Nephron progenitor cell (in vitro differentiated cells): ENCODE results near the gene BBS10.

Experiments
- DNase-seq: peaks from one replicate; pipeline ENCODE4 v3.0.0; 2021
- H3K27ac Mint-ChIP-seq: 2 replicates; pipeline ENCODE4 v1.8.0; 2021; ENCODE audit warnings: mild to moderate bottlenecking, moderate library complexity, mixed read lengths
- H3K27me3 Mint-ChIP-seq: 2 replicates; pipeline ENCODE4 v1.8.0; 2021; ENCODE audit warnings: mild to moderate bottlenecking, low read depth, mixed read lengths; ENCODE audit not compliant: poor library complexity
- H3K36me3 Mint-ChIP-seq: 2 replicates; pipeline ENCODE4 v1.8.0; 2021; ENCODE audit warnings: low read depth, mixed read lengths
- H3K4me1 Mint-ChIP-seq: 2 replicates; pipeline ENCODE4 v1.8.0; 2021; ENCODE audit warnings: mixed read lengths
- H3K4me3 Mint-ChIP-seq: 2 replicates; pipeline ENCODE4 v1.8.0; 2021; ENCODE audit warnings: mild to moderate bottlenecking, moderate library complexity, mixed read lengths
- H3K9me3 Mint-ChIP-seq: 2 replicates; pipeline ENCODE4 v1.8.0; 2021; ENCODE audit warnings: mild to moderate bottlenecking, moderate library complexity, mixed read lengths
- CTCF ChIP-seq: fragments of 200-600 bp; sonication (generic); IDR thresholded peaks from 2 replicates; pipeline ENCODE4 v1.5.0; 2021; ENCODE audit warnings: antibody characterized with exemption

The BBS10 gene

GRCh38 chr12:76360316-76360715 is 12.1 kb upstream of the BBS10 start:
- Mint-ChIP-seq H3K4me1 (no peaks in the 10 kb centered on the region), H3K9me3 (peaks cover 14% of the 10 kb centered on the region), H3K27me3 (no peaks in the 10 kb centered on the region), H3K36me3 (peaks cover 71% of the 10 kb centered on the region), H3K27ac (no peak overlapping the region), H3K4me3 (no peak overlapping the region)
- no peak for TF ChIP-seq CTCF
- DNase-seq, result no peak

DNA sequence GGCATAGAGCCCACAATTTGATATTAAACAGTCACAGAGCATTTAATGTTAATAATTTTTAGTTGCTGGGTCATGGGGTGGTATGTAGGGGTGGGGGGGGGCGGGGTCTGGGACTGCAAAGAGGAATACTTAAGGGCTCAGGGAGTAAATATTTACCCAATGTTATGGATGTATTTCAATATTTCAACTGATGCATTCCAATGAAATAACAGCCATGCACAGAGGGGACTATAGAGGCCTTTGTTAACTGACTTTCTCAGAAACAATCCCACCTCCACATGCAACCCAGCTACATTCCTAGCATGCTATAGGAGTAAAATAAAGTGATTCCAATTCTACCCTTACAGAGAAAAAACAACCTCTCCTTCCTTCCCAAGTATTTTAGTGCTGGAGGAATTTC is 7.9 kb upstream of the BBS10 start:
- no peaks in the 10 kb centered on the region for H3K4me1 Mint-ChIP-seq
- DNase-seq, result no peak
- H3K9me3 Mint-ChIP-seq, result no peaks in the 10 kb centered on the region
- no peaks in the 10 kb centered on the region for H3K27me3 Mint-ChIP-seq
- H3K27ac Mint-ChIP-seq, result no peak overlapping the region
- H3K36me3 Mint-ChIP-seq, result peaks cover 32% of the 10 kb centered on the region
- TF ChIP-seq CTCF, result no peak
- no peak overlapping the region for H3K4me3 Mint-ChIP-seq

DNA sequence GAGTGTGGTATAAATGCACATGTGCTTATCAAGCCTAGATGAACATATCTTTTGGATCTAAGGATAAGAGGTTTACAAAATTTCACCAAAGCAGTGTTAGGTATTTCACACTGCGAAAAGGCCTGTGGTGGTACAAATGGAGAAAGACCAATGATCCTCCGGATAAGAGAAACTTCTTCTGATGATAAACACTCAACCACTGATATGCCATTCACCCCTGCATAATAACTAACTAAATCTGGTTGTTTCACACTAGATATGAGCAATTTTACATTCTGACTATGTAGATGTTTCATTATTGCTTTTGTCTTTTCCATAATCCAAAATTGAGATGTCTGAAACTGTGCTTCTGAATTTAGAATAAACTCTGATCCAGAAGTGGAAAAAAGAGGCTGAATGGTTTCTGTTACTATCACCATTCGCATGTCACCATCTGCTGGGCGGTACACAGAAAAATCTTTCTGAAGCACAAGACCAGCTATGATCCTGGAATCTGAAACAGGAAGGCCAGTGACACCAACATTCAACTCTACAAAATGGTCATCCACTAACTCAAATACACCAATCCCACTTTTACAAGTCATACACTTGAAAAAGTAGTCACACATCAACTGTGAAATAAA is 1.3 kb downstream of the BBS10 start:
- TF ChIP-seq CTCF, result no peak
- no peaks in the 10 kb centered on the region for H3K27me3 Mint-ChIP-seq
- no peaks in the 10 kb centered on the region for H3K36me3 Mint-ChIP-seq
- peaks cover 26% of the 10 kb centered on the region for H3K4me1 Mint-ChIP-seq
- DNase-seq, result no peak
- peak overlapping the region; percentile 94 for H3K4me3 Mint-ChIP-seq
- peak overlapping the region; percentile 93 for H3K27ac Mint-ChIP-seq
- H3K9me3 Mint-ChIP-seq, result no peaks in the 10 kb centered on the region

DNA sequence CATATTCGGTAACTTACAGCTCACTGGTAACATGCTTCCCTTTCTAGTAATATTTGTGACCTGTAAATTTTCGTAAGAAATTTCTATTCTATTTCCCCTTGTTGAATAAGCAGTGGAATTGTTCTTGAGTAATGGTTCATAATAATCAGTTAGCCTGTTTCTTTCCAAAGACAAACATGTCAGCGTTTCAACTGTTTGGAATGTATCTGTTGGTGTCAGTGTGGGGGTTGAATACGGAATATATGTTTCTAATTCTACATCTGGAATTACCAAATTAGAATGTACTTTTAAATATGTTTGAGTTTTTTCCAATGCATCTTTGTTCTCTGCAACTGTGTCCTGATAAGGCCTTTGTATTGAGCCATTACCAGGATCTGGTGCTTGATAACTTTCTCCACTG is 2.0 kb downstream of the BBS10 start:
- Mint-ChIP-seq H3K4me3 (peak overlapping the region; percentile 29), H3K4me1 (peaks cover 26% of the 10 kb centered on the region), H3K9me3 (no peaks in the 10 kb centered on the region), H3K36me3 (no peaks in the 10 kb centered on the region), H3K27me3 (no peaks in the 10 kb centered on the region), H3K27ac (no peak overlapping the region)
- DNase-seq, result no peak
- TF ChIP-seq CTCF, result no peak

DNA sequence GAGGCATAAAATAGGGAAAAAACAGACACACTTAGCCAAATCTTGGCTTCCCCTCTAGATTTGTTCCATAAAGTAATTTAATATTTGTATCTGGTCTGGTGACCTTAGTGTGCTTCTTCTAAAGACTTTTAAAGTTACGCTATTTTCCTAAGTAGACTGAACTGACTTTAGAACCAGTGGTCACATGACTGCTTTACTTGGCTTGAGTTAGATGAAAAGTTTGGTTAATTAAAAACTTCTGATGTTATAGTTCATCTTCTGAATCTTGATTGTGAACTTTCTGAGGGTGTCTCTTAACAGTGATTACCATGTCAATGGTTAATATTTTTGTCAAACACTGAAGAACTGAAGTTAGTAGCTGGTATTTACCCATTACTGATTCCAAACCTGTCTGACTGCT is 2.6 kb downstream of the BBS10 start:
- TF ChIP-seq CTCF, result no peak
- no peaks in the 10 kb centered on the region for H3K36me3 Mint-ChIP-seq
- DNase-seq, result no peak
- no peaks in the 10 kb centered on the region for H3K9me3 Mint-ChIP-seq
- no peaks in the 10 kb centered on the region for H3K27me3 Mint-ChIP-seq
- H3K27ac Mint-ChIP-seq, result no peak overlapping the region
- no peak overlapping the region for H3K4me3 Mint-ChIP-seq
- peaks cover 26% of the 10 kb centered on the region for H3K4me1 Mint-ChIP-seq

DNA sequence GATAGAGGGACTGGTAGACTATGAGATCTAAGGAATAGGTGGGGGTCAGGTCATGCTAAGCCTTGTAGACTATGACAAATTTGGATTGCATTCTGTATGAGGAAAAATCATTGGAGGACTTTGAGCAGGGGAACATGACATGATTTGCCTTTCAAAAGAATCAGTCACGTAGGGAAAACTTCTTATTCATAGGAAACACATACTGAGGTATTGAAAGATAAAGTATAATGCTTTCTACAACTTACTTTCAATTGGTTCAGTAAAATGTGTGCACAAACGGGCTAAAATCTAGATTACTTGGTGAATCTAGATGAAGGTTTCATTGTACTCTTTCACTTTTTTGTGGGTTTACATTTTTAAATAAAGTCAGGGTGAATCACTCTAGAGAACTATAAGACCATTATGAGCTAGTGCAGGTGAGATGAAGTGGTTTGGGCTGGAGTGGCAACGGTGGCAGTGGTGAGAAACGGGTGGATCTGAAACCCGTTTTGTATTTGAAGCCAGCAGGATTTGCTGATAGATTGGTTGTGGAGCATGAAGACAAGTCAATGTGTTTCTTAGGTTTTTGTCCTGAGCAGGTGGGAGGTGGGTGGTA is 6.7 kb downstream of the BBS10 start:
- Mint-ChIP-seq H3K36me3 (no peaks in the 10 kb centered on the region), H3K9me3 (no peaks in the 10 kb centered on the region), H3K27ac (peak overlapping the region; percentile 5), H3K4me3 (no peak overlapping the region), H3K27me3 (no peaks in the 10 kb centered on the region), H3K4me1 (peaks cover 6% of the 10 kb centered on the region)
- TF ChIP-seq CTCF, result no peak
- no peak for DNase-seq
